GM06990 (cell line): ENCODE measurements around the gene TNRC18.
"Not testable (repeated sequence)": the region's sequence is repeated elsewhere in the genome, so short reads cannot be mapped to it uniquely, and the experiment has no call there.

Source experiments
- DNase-seq: peaks from one replicate; pipeline ENCODE4 v3.0.0-alpha.2; 2011; ENCODE audit not compliant: insufficient read length; ENCODE audit errors: extremely low read depth
- H3K27me3 ChIP-seq: replicated peaks from 2 replicates; pipeline ENCODE4 v1.6.0; 2011; ENCODE audit warnings: low read length; ENCODE audit not compliant: control insufficient read depth, insufficient read depth
- H3K36me3 ChIP-seq: 2 replicates; pipeline ENCODE4 v1.5.1; 2011; ENCODE audit warnings: low read length; ENCODE audit not compliant: control insufficient read depth, insufficient read depth
- H3K4me3 ChIP-seq: replicated peaks from 2 replicates; pipeline ENCODE4 v1.5.1; 2011; ENCODE audit warnings: low read depth, mild to moderate bottlenecking, control low read depth, low read length
- CTCF ChIP-seq: IDR thresholded peaks from 2 replicates; pipeline ENCODE4 v1.5.1; 2011; ENCODE audit warnings: low read length, control low read depth, mild to moderate bottlenecking, inconsistent platforms; ENCODE audit not compliant: insufficient read depth, poor library complexity, severe bottlenecking

Gene TNRC18

GRCh38 chr7:5294169-5294987 lies 129.3 kb downstream of the TNRC18 start:
- Histone ChIP-seq H3K36me3 (no peaks in the 10 kb centered on the region), H3K27me3 (peaks cover 1% of the 10 kb centered on the region; the same call in 1 of the 2 replicates), H3K4me3 (no peak overlapping the region)
- DNase-seq, result no peak
- TF ChIP-seq CTCF, result no peak

- H3K36me3 ChIP-seq, H3K27me3 ChIP-seq, H3K4me3 ChIP-seq, DNase-seq: not testable (repeated sequence)
Observed at GRCh38 chr7:5291711-5292335, 131.8 kb downstream of the TNRC18 start.

- no peak for DNase-seq
- Histone ChIP-seq H3K4me3 (no peak overlapping the region), H3K27me3 (0 out of 2 replicates have a peak, but pooled peaks cover 1% of the 10 kb centered on the region), H3K36me3 (no peaks in the 10 kb centered on the region)
- TF ChIP-seq CTCF, result no peak
Observed at GRCh38 chr7:5291301-5291700, 132.3 kb downstream of the TNRC18 start.

- Histone ChIP-seq H3K36me3 (no peaks in the 10 kb centered on the region), H3K27me3 (no peaks in the 10 kb centered on the region), H3K4me3 (no peak overlapping the region)
- DNase-seq, result no peak
- TF ChIP-seq CTCF, result no peak
Observed at GRCh38 chr7:5289355-5289754, 134.3 kb downstream of the TNRC18 start.

DNA sequence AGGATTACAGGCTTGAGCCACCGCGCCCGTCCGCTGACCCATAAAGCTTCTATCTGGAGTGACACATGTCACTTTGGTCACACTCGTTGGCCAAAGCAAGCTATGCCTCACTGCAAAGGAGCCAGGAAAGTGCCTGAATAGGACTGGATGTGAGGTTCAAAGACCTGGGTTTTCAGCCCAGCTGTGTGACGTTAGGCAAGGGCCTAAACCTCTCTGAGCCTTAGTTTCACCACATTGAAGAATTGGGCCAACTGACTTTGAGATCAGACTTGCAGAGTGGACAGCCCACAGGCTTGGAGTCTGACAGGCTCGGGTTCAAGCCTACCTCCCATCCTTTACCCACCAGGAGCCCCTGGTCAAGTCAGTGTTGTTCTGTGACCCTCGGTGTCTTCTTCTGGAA lies 135.1 kb downstream of the TNRC18 start:
- H3K27me3 ChIP-seq, DNase-seq, H3K36me3 ChIP-seq, H3K4me3 ChIP-seq: not testable (repeated sequence)

DNA sequence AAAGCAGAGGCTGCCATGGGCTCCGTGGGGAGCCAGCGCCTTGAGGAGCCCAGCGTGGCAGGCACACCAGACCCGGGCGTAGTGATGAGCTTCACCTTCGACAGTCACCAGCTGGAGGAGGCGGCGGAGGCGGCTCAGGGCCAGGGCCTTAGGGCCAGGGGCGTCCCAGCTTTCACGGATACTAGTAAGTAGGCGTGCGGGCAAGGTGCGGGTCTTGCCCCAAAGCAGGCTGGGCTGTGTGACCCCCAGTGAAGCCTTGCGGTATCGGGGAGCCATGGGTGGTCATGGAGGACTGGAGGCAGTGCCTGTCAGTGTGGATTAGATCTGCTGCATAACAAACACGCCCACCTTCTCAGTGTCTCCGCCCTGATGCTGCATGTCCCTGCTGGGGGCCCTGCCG lies 135.8 kb downstream of the TNRC18 start:
- DNase-seq, result no peak
- no peak overlapping the region for H3K4me3 ChIP-seq
- no peaks in the 10 kb centered on the region for H3K36me3 ChIP-seq
- H3K27me3 ChIP-seq, result no peaks in the 10 kb centered on the region
- TF ChIP-seq CTCF, result no peak

DNA sequence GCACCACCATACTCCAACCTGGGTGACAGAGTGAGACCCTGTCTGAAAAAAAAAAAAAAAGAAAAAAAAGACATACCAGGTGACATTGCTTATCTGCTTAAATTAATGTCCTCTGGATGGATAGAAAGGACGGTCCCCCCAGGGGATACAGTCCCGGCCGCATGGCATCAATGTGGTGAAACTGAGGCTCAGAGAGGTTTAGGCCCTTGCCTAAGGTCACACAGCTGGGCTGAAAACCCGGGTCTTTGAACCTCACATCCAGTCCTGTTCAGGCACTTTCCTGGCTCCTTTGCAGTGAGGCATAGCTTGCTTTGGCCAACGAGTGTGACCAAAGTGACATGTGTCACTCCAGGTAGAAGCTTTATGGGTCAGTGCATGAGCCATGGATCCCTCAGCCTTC lies 136.3 kb downstream of the TNRC18 start:
- not testable (repeated sequence) for H3K27me3 ChIP-seq, H3K36me3 ChIP-seq, H3K4me3 ChIP-seq, DNase-seq
